Activated CD8-positive, alpha-beta memory T cell treated with anti-CD3 and anti-CD28 coated beads for 1 hour (primary cell): ENCODE measurements around the gene CCL15.
"Not testable (repeated sequence)": the region's sequence is repeated elsewhere in the genome, so short reads cannot be mapped to it uniquely, and the experiment has no call there.

Source experiments
- DNase-seq, 2 donors: peaks; one replicate each; pipeline ENCODE4 v3.0.0-alpha.2; 2020; ENCODE audit warnings: low read depth in 1 of 2; ENCODE audit errors: extremely low read depth in 1 of 2

CCL15 gene

GRCh38 chr17:35998018-35998545 is 3.3 kb downstream of the CCL15 start:
- DNase-seq = no peak

- not testable (repeated sequence) for DNase-seq
Measured at GRCh38 chr17:35995346-35995745, 6.0 kb downstream of the CCL15 start.

GRCh38 chr17:35991075-35991474 is 10.3 kb downstream of the CCL15 start:
- no peak for DNase-seq

DNA sequence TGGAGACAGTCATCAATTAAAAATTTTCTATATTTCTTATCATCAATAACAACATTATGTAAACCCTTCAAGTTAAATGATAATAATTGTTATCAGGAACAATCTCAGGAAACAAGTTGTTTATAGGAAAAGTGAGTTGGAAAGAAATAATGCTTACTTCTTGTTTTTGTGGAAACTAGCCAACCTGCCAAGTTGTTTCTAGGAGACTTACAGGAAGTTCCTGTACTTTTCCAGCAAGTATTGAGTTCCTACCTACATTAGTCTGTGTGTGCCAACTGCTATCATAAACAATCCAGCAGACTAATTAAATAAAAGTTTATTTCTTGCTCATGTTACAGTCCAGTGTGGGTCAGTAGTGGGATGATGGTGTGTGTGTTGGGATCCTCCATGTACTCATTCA is 13.2 kb downstream of the CCL15 start:
- no peak for DNase-seq

GRCh38 chr17:35986643-35987042 is 14.7 kb downstream of the CCL15 start, which contains the start of gene CCL14:
TSS of gene CCL14 (minus strand) at chr17:35986729. CDS start at chr17:35986649, 80 bp downstream.
- DNase-seq = no peak

- no peak for DNase-seq
Measured at GRCh38 chr17:35984140-35984539, 17.2 kb downstream of the CCL15 start.

- no peak for DNase-seq
Measured at GRCh38 chr17:35982409-35983191, 18.8 kb downstream of the CCL15 start.

DNA sequence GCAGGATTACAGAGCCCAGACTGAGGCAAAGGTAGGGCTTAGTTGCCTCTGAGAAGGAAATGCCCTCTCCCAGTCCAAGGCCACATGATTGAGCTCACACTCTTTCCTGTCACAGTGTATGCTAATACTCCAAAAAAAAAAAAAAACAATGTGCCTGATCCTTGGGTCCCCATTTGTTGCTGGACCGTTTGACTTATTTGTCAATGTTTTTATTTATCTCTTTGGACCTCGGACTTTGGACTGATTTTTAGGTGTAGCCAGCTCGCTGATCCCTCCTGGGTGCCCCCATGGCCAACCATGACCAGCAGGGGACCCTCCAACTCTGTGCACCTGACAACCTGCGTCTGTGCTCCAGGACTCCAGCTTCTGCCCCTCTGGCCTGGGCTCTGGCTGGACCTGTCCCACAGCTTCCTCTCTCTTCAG is 19.4 kb downstream of the CCL15 start:
- DNase-seq = no peak

DNA sequence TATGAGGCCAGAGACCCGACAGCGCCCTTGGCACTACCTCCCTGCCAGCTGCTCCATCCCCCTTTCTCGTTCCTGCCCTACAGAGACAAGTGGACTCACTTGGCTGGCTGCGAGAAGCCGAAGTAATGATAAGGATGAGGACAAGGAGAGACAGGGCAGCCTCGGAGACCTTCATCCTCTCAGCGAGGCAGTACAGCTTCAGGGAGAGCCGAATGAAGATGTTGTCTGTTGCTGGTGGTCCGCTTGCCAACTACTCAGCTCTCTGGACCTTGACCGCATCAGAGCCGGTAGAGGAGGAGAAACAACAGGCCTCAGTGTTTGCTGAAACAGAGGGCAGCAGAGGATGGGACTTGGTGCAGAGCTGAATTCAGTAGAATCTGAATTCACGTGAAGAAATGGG is 20.1 kb downstream of the CCL15 start, which contains the start of gene CCL16:
Gene CCL16 (minus strand): TSS at position 252 of the 400 bp plus-strand sequence. CDS start 77 bp downstream, at position 175.
- no peak for DNase-seq

GRCh38 chr17:35978346-35978745 is 23.0 kb downstream of the CCL15 start:
- no peak for DNase-seq

DNA sequence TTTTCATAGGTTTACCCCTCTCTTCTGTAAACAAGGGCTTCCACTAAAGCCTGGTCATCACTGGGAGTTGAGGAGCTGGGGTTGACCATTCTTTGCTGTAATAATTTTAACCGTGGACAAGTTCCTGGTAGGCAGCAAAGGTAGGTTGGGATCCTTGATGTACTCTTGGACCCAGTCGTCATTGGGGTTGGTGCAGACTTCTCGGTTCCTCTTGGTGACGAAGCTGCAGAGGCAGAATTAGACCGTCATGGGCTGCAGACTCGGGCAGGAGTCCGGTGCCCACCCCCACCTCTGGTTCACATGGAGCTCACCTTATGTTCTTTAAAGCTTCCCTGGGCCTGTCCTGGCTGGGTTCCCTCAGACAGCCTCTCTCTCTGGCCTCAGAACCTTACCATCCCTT is 23.8 kb downstream of the CCL15 start:
- DNase-seq = no peak

GRCh38 chr17:35973333-35974260 is 27.8 kb downstream of the CCL15 start:
- DNase-seq = no peak

- no peak for DNase-seq
Measured at GRCh38 chr17:35972945-35973332, 28.4 kb downstream of the CCL15 start.

DNA sequence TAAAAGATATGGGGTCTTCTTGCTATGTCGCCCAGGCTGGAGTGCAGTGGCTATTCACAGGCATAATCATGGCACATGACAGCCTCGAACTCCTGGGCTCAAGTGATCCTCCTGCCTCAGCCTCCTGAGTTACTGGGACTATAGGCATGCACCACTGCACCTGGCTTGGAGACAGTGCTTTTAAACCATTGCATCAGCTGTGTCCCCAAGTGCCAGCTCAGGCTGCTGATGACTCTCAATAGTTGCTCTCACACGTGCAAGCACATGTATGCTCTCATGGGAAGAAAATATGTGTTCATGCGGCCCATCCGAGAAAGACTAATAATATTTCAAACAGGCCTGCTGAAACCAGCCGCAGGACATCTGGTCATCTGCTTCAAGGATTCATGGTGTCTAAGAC is 28.8 kb downstream of the CCL15 start:
- no peak for DNase-seq

- no peak for DNase-seq
Measured at GRCh38 chr17:35972066-35972465, 29.3 kb downstream of the CCL15 start.

- DNase-seq = peak; percentile 46 to 54
Measured at GRCh38 chr17:35969558-35970380, 31.6 kb downstream of the CCL15 start.

- DNase-seq = no peak
Measured at GRCh38 chr17:35968520-35969054, 32.8 kb downstream of the CCL15 start.

DNA sequence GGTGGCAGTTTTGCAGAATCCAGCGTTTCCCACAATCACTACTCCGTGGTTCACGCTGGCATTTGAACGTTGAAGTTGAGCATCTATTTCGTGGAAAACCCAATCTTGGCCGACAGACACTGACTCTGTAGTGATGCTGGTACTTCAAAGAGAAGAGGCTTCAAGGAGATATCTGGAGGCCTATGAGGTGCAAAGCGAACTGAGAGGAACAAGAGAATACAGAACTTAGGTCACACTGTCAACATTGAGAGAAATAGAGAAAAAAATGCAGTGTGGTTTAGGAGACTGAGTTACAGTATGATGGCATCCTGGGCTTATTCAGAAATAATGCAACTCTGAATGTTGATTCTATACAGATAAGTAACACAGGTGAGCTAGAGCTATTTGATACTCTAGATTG is 36.1 kb downstream of the CCL15 start:
- DNase-seq = no peak

DNA sequence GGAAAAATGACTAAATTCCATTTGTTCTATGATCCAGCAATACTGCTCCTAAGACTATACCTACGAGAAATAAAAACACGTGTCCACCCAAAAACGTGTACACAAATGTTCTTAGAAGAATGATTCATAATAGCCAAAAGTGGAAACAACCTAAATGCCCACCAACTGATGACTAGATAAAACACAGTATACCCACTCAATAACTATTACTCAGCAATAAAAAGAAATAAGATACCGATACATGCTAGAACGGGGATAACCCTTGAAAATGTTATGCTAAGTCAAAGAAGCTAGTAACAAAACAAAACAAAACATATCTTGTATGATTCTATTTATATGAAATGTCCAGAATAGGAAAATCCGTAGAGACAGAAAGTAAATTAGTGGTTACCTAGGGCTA is 37.7 kb downstream of the CCL15 start:
- DNase-seq = no peak

GRCh38 chr17:35953720-35954119 is 47.6 kb downstream of the CCL15 start:
- DNase-seq = no peak
